Skeletal muscle tissue (tissue), 4 donors: ENCODE measurements around the gene HERC6. TPM values are rescaled to one million over a fixed set of nuclear protein-coding genes. Genes with fewer than 3 reads are reported as not detected.
"Not testable (repeated sequence)": the region's sequence is repeated elsewhere in the genome, so short reads cannot be mapped to it uniquely, and the experiment has no call there.

Source experiments
- H3K27ac ChIP-seq: one replicate; pipeline ENCODE4 v1.7.0; 2013; ENCODE audit warnings: mild to moderate bottlenecking, low read depth, low read length, inconsistent platforms
- H3K27me3 ChIP-seq, 3 donors: one replicate each; pipeline ENCODE4 v1.7.0; 2013; ENCODE audit warnings: low read length in 3 of 3; ENCODE audit not compliant: control insufficient read depth in 3 of 3, insufficient read depth in 3 of 3
- H3K36me3 ChIP-seq, 3 donors: one replicate each; pipeline ENCODE4 v1.7.0; 2013; ENCODE audit warnings: low read length in 3 of 3; ENCODE audit not compliant: control insufficient read depth in 3 of 3, insufficient read depth in 3 of 3
- H3K4me1 ChIP-seq, 3 donors: one replicate each; pipeline ENCODE4 v1.7.0; 2013; ENCODE audit warnings: low read length in 3 of 3, mild to moderate bottlenecking in 3 of 3; ENCODE audit not compliant: control insufficient read depth in 3 of 3, insufficient read depth in 3 of 3
- H3K4me3 ChIP-seq, 3 donors: one replicate each; pipeline ENCODE4 v1.7.0; 2013; ENCODE audit warnings: low read length in 3 of 3
- H3K9ac ChIP-seq, 3 donors: one replicate each; pipeline ENCODE4 v1.7.0; 2013; ENCODE audit warnings: low read length in 3 of 3, mild to moderate bottlenecking in 3 of 3, moderate library complexity in 2 of 3, low read depth in 1 of 3
- H3K9me3 ChIP-seq, 3 donors: one replicate each; pipeline ENCODE4 v1.7.0; 2013; ENCODE audit warnings: low read length in 3 of 3; ENCODE audit not compliant: control insufficient read depth in 3 of 3
- total RNA-seq: library from RNA; depleted of rRNA; stranded (reverse); fragments of >200 nt; gene quantifications from one replicate; pipeline ENCODE4 v1.2.3, GENCODE V29; 2014
- donor health status: Osteomylitis.

Gene HERC6
- total RNA-seq, 1 donor from 2014 or later = 2.6 TPM

- no peak overlapping the region for H3K4me3 ChIP-seq
- no peaks in the 10 kb centered on the region for H3K36me3 ChIP-seq
- H3K9ac ChIP-seq = no peak overlapping the region
- peaks cover 0 to 2% (median 2%) of the 10 kb centered on the region in 3 donors for H3K9me3 ChIP-seq
- no peaks in the 10 kb centered on the region for H3K4me1 ChIP-seq
- no peak overlapping the region for H3K27ac ChIP-seq
- H3K27me3 ChIP-seq = no peaks in the 10 kb centered on the region
Observed at GRCh38 chr4:88356771-88357170, 21.9 kb upstream of the HERC6 start.

- Histone ChIP-seq H3K9ac (no peak overlapping the region), H3K27me3 (no peaks in the 10 kb centered on the region), H3K4me3 (no peak overlapping the region), H3K36me3 (no peaks in the 10 kb centered on the region), H3K9me3 (peaks cover 0 to 2% (median 2%) of the 10 kb centered on the region in 3 donors), H3K27ac (no peak overlapping the region), H3K4me1 (no peaks in the 10 kb centered on the region)
Observed at GRCh38 chr4:88357262-88357661, 21.4 kb upstream of the HERC6 start.

DNA sequence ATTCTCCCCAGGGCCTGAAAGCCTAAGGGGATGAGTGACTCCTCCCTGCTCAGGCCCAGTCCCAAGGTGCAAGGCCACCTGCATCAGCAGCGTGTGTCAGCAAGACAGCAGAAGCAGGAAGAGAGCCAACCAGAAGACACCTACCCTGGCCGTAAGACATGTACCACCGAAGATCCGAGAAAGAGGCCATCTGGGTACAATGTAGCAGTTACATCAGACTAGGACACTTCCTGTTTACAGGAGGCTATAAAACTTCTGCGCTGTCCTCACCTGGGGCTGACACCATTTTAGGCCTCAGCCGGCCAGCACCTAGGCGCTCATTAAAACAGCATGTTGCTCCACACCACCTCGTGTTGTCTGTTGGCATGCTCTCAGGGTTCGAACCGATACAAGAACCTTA lies 19.1 kb upstream of the HERC6 start:
- no peak overlapping the region for H3K4me3 ChIP-seq
- peaks cover 0 to 2% (median 2%) of the 10 kb centered on the region in 3 donors for H3K9me3 ChIP-seq
- no peaks in the 10 kb centered on the region for H3K4me1 ChIP-seq
- H3K27ac ChIP-seq = no peak overlapping the region
- no peaks in the 10 kb centered on the region for H3K36me3 ChIP-seq
- H3K27me3 ChIP-seq = no peaks in the 10 kb centered on the region
- no peak overlapping the region for H3K9ac ChIP-seq

DNA sequence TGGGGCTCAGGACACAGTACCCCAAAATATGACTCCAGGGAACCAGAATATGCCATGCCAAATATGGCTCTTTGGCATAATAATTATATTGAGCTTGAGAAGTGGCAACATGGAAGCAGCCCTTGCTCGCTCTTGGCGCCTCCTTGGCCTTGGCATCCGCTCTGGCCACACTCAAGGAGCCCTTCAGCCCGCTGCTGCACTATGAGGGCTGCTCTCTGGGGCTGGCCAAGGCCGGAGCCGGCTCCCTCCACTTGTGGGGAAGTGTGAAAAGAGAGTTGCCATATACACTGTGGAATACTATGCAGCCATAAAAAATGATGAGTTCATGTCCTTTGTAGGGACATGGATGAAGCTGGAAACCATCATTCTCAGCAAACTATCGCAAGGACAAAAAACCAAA lies 18.4 kb upstream of the HERC6 start:
- Histone ChIP-seq H3K9me3 (peaks cover 0 to 2% (median 2%) of the 10 kb centered on the region in 3 donors), H3K27ac (no peak overlapping the region), H3K4me3 (no peak overlapping the region), H3K36me3 (no peaks in the 10 kb centered on the region), H3K4me1 (no peaks in the 10 kb centered on the region), H3K27me3 (no peaks in the 10 kb centered on the region), H3K9ac (no peak overlapping the region)

GRCh38 chr4:88360791-88361190 lies 17.9 kb upstream of the HERC6 start:
- H3K4me1 ChIP-seq = no peaks in the 10 kb centered on the region
- H3K27ac ChIP-seq = no peak overlapping the region
- H3K4me3 ChIP-seq = no peak overlapping the region
- H3K9me3 ChIP-seq = peaks cover 0 to 2% (median 2%) of the 10 kb centered on the region in 3 donors
- no peaks in the 10 kb centered on the region for H3K27me3 ChIP-seq
- H3K36me3 ChIP-seq = no peaks in the 10 kb centered on the region
- no peak overlapping the region for H3K9ac ChIP-seq

GRCh38 chr4:88361217-88361773 lies 17.4 kb upstream of the HERC6 start:
- not testable (repeated sequence) for H3K4me1 ChIP-seq, H3K9me3 ChIP-seq, H3K9ac ChIP-seq, H3K36me3 ChIP-seq, H3K27ac ChIP-seq, H3K4me3 ChIP-seq, H3K27me3 ChIP-seq

GRCh38 chr4:88366460-88366859 lies 12.2 kb upstream of the HERC6 start:
- Histone ChIP-seq H3K4me3 (no peak overlapping the region), H3K27ac (no peak overlapping the region), H3K9ac (no peak overlapping the region), H3K4me1 (no peaks in the 10 kb centered on the region), H3K9me3 (no peaks in the 10 kb centered on the region), H3K27me3 (no peaks in the 10 kb centered on the region), H3K36me3 (no peaks in the 10 kb centered on the region)

DNA sequence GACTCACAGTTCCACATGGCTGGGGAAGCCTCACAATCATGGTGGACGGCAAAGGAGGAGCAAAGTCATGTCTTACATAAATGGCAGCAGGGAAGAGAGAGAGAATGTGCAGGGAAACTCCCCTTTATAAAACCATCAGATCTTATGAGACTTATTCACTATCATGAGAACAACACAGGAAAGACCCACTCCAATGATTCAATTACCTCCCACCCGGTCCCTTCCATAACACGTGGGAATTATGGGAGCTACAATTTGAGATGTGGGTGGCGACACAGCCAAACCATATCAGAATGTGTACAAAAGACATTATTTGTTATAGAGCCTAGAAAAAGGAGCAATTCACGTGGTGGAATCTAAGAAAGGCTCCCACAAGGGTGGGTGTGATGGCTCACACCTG lies 10.8 kb upstream of the HERC6 start:
- Histone ChIP-seq H3K4me3 (no peak overlapping the region), H3K27me3 (no peaks in the 10 kb centered on the region), H3K27ac (no peak overlapping the region), H3K4me1 (no peaks in the 10 kb centered on the region), H3K9me3 (no peaks in the 10 kb centered on the region), H3K36me3 (no peaks in the 10 kb centered on the region), H3K9ac (no peak overlapping the region)

DNA sequence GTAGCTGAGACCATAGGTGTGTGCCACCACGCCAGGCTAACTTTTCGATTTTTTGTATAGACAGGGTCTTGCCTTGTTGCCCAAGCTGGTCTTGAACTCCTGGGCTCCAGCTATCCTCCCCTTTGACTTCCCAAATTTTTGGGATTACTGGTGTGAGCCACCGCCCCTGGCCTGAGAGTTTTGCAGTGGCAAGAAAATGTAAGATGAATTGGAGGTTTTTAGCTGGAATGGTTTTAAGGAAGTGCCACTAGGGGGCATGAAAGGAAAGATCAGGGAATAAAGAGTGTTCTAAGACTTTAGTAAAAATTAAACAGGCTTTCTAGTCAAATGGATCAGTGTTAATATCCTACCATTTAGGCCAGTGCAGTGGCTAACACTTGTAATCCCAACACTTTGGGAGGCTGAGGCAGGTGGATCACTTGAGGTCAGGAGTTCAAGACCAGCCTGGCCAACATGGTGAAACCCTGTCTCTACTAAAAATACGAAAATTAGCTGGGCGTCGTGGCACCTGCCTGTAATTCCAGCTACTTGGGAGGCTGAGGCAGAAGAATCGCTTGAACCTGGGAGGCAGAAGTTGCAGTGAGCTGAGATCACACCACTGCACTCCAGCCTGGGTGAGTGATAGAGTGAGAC lies 9.4 kb upstream of the HERC6 start:
- H3K36me3 ChIP-seq, H3K27ac ChIP-seq, H3K4me3 ChIP-seq, H3K4me1 ChIP-seq, H3K27me3 ChIP-seq, H3K9ac ChIP-seq, H3K9me3 ChIP-seq: not testable (repeated sequence)

- Histone ChIP-seq H3K4me3 (no peak overlapping the region), H3K36me3 (no peaks in the 10 kb centered on the region), H3K9me3 (no peaks in the 10 kb centered on the region), H3K27ac (no peak overlapping the region), H3K9ac (no peak overlapping the region), H3K4me1 (peaks cover 0 to 6% (median 3%) of the 10 kb centered on the region in 3 donors), H3K27me3 (no peaks in the 10 kb centered on the region)
Observed at GRCh38 chr4:88381123-88381522, 2.5 kb downstream of the HERC6 start.
